Mesodermal cell (in vitro differentiated cells): ENCODE measurements around the gene ROBO1.
A peak's percentile ranks its signal among the peaks of the same experiment; 100 is the strongest.

Experiments
- H3K27ac ChIP-seq: 2 replicates; pipeline ENCODE4 v1.7.0; 2013; ENCODE audit warnings: mild to moderate bottlenecking, low read depth, low read length, moderate library complexity; ENCODE audit not compliant: severe bottlenecking
- H3K36me3 ChIP-seq: 2 replicates; pipeline ENCODE4 v1.7.1; 2013; ENCODE audit warnings: mild to moderate bottlenecking, low read length, moderate library complexity; ENCODE audit not compliant: control insufficient read depth, insufficient read depth
- H3K4me1 ChIP-seq: one replicate; pipeline ENCODE4 v1.7.1; 2013; ENCODE audit warnings: mild to moderate bottlenecking, low read length; ENCODE audit not compliant: insufficient read depth, control insufficient read depth, poor library complexity, severe bottlenecking
- H3K4me3 ChIP-seq: 2 replicates; pipeline ENCODE4 v1.7.0; 2013; ENCODE audit warnings: low read length, control low read depth, mild to moderate bottlenecking; ENCODE audit not compliant: insufficient read depth, poor library complexity, severe bottlenecking; ENCODE audit errors: extremely low read depth
- H3K9me3 ChIP-seq: 2 replicates; pipeline ENCODE4 v1.7.1; 2013; ENCODE audit warnings: mild to moderate bottlenecking, low read length, moderate library complexity; ENCODE audit not compliant: control insufficient read depth
- WGBS, 2 experiments: methylation state at CpG; one replicate each; pipeline ENCODE4 v1.1.5; 2013; ENCODE audit warnings: missing lambda C conversion rate in 2 of 2; ENCODE audit not compliant: insufficient coverage in 2 of 2; 5-methylcytosine and 5-hydroxymethylcytosine counted together

The ROBO1 gene

DNA sequence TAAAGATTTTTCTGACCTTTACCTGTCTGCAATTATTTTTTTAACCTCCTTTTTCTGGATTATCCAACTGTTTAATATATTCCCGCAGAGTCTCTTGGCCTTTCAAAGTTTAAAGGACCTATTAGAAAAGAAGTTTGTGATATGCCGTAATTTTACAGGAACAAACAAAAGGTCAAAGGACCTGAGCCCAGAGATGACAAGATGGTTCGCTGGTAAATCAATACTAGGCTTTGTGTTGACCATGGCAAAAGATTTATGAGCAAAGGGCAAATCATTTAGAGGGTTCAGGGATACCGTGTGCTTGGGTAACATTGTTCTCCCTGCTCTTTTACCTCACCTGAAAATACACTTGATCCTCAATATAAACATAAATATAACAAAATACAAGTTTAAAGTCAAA is 923.5 kb downstream of the ROBO1 start:
- Histone ChIP-seq H3K36me3 (no peaks in the 10 kb centered on the region), H3K4me3 (no peak overlapping the region), H3K4me1 (peaks cover 11% of the 10 kb centered on the region), H3K9me3 (no peaks in the 10 kb centered on the region), H3K27ac (no peak overlapping the region)
- WGBS, 2 experiments = 90 to 97% methylated on average over 3 of the region's 4 CpGs

DNA sequence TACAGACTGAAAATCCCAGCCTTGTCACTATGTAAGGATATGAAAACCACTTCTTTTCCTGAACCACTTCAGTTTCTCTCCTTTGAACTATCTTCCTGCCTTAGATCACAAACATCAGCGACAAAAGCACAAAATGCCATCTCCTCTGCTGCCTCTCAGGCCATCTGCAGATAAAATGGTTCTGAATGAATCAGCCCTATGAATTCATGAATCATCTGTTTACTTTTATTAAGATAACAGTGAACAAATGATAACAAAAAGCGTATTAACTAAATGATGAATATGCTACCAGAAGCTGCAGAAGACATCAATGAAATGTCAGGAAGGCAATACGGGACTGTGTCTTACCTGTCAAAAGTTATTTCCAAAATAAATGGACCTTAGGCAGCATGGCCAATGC is 928.1 kb downstream of the ROBO1 start:
- no peaks in the 10 kb centered on the region for H3K4me1 ChIP-seq
- peak overlapping the region; percentile 8 for H3K27ac ChIP-seq
- no peak overlapping the region for H3K4me3 ChIP-seq
- WGBS, 2 experiments = 64 to 81% methylated on average over 2 of the region's 3 CpGs
- H3K9me3 ChIP-seq = no peaks in the 10 kb centered on the region
- H3K36me3 ChIP-seq = no peaks in the 10 kb centered on the region

DNA sequence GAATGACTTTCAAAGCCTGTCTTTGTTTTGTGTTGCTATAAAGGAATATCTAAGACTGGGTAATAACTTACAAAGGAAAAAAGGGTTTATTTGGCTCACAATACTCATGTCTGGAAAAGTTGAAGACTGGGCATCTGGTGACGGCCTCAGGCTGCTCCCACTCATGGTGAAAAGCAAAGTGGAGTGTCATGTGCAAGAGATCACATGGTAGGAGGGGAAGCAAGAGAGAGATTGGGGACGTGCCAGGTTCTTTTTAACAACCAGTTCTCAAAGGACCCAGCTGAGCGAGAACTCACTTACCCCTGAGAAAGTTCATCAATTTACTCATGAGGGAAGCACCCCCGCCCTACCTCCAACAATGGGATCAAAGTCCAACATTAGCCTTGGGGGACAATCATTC is 929.4 kb downstream of the ROBO1 start:
- no peak overlapping the region for H3K27ac ChIP-seq
- no peak overlapping the region for H3K4me3 ChIP-seq
- 90 to 94% methylated on average over 2 to 3 of the region's 4 CpGs for WGBS, 2 experiments
- no peaks in the 10 kb centered on the region for H3K9me3 ChIP-seq
- no peaks in the 10 kb centered on the region for H3K4me1 ChIP-seq
- H3K36me3 ChIP-seq = no peaks in the 10 kb centered on the region

DNA sequence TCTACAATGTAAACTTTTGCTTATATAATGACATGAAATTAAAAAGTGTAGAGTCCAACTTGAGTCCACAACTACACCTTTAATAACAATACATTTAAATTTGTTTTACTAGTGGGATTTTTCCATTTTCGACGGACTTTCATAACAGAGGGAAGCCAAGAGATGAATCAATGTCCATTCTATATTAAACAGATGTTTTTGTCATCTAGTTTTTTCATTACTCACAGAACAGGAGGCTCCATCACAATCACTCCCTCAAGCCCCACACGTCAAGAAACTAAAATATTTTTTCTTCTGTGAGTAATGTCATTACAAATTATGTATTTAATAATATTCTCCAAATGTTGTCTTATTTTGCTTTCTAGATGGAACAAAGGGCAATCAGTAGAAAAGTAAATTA is 932.9 kb downstream of the ROBO1 start:
- WGBS, 2 experiments = no CpG with 5 or more reads among the region's 3 CpGs
- Histone ChIP-seq H3K27ac (no peak overlapping the region), H3K4me3 (no peak overlapping the region), H3K9me3 (no peaks in the 10 kb centered on the region), H3K4me1 (no peaks in the 10 kb centered on the region), H3K36me3 (no peaks in the 10 kb centered on the region)

DNA sequence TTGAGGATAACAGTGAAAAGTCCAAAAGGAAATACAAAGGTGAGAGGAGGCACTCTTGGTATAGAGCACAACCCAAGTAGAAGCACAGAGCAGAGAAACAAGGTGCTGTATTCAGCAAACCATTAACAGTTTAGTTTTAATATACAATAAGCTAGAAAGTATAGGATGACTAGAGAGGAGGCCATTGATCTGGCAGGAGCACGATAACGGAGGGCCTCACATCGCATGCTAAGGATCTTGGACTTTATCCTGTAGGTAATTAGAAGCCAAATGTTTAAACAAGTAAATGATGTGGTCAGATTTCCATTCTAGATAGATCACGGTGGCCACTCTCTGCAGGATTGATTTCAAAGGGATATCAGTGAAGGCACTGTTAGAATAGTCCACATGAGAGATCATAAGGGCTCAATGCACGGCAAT is 935.0 kb downstream of the ROBO1 start:
- Histone ChIP-seq H3K4me3 (no peak overlapping the region), H3K27ac (no peak overlapping the region), H3K9me3 (no peaks in the 10 kb centered on the region), H3K4me1 (no peaks in the 10 kb centered on the region), H3K36me3 (no peaks in the 10 kb centered on the region)
- 95 to 100% methylated on average over 3 to 4 of the region's 5 CpGs for WGBS, 2 experiments

DNA sequence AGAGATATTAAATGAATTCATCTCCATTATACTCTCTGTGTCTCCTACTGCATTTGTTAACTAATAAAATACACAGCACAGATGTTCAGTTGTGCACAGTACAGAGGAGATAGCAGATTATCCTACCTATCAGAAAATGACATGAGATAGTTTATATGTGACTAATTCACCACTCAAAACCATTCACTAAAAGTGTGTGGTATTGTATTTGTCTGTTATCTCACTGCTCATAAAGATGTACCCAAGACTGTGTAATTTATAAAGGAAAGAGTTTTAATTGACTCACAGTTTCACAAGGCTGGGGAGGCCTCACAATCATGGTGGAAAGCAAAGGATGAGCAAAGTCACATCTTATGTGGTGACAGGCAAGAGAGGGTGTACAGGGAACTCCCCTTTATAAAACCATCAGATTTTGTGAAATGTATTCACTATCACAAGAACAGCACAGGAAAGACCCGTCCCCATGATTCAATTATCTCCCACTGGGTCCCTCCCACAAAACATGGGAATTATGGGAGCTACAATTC is 936.3 kb downstream of the ROBO1 start:
- no peaks in the 10 kb centered on the region for H3K36me3 ChIP-seq
- WGBS, 2 experiments = no CpG with 5 or more reads among the region's 1 CpG
- no peaks in the 10 kb centered on the region for H3K9me3 ChIP-seq
- no peak overlapping the region for H3K4me3 ChIP-seq
- H3K27ac ChIP-seq = no peak overlapping the region
- H3K4me1 ChIP-seq = no peaks in the 10 kb centered on the region

DNA sequence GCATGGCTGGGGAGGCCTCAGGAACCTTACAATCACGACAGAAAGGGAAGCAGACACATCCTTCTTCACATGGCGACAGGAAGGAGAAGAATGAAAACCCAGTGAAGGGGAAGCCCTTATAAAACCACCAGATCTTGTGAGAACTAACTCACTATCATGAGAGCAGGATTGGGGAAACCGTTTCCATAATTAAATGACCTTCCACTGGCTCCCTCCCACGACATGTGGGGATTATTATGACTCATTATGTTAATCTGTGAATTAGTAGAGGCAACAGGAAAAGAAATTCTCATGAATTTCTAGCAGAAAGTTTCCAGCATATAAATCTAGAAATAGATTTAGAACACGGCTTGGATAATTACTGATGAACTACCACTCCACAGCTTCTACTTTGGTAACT is 937.3 kb downstream of the ROBO1 start:
- Histone ChIP-seq H3K36me3 (no peaks in the 10 kb centered on the region), H3K4me1 (no peaks in the 10 kb centered on the region), H3K27ac (no peak overlapping the region), H3K9me3 (no peaks in the 10 kb centered on the region), H3K4me3 (no peak overlapping the region)
- no CpG with 5 or more reads among the region's 5 CpGs for WGBS, 2 experiments

DNA sequence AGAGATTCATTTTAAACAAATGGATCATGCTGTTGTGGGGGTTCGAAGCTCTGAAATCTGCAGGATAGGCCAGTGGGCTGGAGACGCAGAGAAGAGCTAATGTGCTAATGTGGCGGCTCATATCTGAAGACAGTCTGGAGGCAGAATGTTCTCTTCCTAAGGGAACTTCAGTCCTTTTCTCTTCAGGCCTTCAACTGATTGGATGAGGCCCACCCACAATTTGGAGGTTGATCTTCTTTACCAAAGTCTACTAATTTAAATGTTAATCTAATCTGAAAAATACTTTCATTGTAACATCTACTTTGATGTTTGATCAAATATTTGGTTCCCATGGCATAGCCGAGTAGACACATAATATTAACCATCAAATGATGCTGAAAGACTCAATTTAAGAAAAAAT is 940.2 kb downstream of the ROBO1 start:
- no peaks in the 10 kb centered on the region for H3K4me1 ChIP-seq
- no peak overlapping the region for H3K27ac ChIP-seq
- no peak overlapping the region for H3K4me3 ChIP-seq
- H3K9me3 ChIP-seq = no peaks in the 10 kb centered on the region
- no peaks in the 10 kb centered on the region for H3K36me3 ChIP-seq
- 100% methylated on average over 3 of the region's 4 CpGs; no CpG with 5 or more reads in 1 of the 2 experiments for whole genome bisulfite sequencing, 2 experiments

DNA sequence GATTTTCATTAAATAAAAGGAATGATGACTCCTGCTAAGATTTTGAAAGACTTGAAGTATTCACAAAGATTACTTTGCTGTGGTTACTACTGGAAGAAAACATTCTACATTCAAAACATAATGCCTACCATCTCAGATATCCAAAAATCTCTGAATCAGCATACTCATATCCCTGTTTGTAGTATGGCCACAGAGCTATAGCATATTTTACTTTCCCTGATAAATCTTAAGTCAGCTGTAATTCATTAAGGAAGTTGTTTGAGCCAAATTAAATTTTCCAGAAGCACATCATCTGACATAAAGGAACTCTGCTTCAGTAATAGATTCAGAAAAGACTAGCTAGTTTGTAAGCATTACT is 942.0 kb downstream of the ROBO1 start:
- no peaks in the 10 kb centered on the region for H3K36me3 ChIP-seq
- no peak overlapping the region for H3K27ac ChIP-seq
- no peaks in the 10 kb centered on the region for H3K9me3 ChIP-seq

DNA sequence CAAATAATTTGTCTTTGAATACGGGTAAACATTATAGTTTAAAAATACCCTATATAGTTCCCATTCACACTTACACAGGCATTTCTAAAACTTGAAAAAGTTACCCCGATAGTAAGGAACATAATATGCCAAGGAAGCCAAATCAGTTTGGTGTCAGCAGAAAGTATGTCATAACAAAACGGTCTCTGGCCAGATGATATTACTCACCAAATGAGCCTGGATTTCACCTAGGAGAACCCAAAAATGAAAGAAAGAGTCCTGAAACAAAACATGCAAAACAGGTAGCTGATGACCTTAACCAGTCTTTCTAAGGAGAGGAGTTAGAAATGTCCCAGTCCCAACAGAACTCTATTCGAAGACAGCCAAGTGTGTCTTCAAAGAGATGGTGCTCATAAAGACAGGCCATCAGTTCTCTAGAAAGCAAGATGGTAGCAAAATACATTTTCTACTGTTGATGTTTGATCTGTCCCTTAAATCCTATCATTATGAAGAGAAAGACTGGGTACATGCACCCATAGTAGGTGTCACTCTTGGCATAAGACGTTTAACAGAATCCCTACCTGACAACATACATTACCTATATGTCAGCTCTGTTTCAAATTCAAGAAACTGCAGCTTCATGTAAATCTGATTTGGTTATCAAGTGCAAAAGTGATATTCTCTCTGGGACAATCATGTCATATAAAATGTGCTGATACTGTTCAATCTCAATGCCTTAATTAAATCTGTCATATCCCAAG is 942.5 kb downstream of the ROBO1 start:
- no peaks in the 10 kb centered on the region for H3K4me1 ChIP-seq
- H3K36me3 ChIP-seq = no peaks in the 10 kb centered on the region
- H3K4me3 ChIP-seq = no peak overlapping the region
- H3K27ac ChIP-seq = no peak overlapping the region
- 93 to 100% methylated on average over 2 to 3 of the region's 5 CpGs for WGBS, 2 experiments
- no peaks in the 10 kb centered on the region for H3K9me3 ChIP-seq

More for the DNA sequence above, 942.0 kb downstream of the ROBO1 start:
- Histone ChIP-seq H3K4me1 (no peaks in the 10 kb centered on the region), H3K4me3 (no peak overlapping the region)

DNA sequence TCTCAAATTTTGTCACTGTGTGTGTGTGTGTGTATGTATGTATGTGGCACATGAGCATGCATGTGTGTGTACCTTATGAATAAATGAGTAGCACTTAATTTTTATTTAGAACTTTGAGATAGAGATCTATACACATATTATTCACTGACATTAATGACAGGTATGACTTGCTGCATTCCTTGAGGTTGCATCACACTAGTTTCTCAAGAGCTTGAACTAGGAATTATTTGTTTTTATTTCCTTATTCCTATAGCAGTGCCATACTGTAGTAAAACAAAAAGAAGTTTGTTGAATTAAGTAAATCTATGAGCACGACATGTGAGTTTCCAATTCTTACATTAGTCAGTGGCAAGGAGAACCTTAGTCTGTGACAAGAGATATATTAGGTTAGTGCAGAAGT is 943.9 kb downstream of the ROBO1 start:
- Histone ChIP-seq H3K4me3 (no peak overlapping the region), H3K27ac (no peak overlapping the region), H3K9me3 (no peaks in the 10 kb centered on the region), H3K36me3 (no peaks in the 10 kb centered on the region), H3K4me1 (no peaks in the 10 kb centered on the region)
- WGBS, 2 experiments = 80 to 100% methylated on average over 1 of the region's 1 CpG
